SH-SY5Y (cell line): ENCODE results near the gene TMEM94.

Experiments
- GATA2 ChIP-seq: IDR thresholded peaks from 2 replicates; pipeline ENCODE4 v1.6.1; 2011; ENCODE audit warnings: mild to moderate bottlenecking, low read depth, low read length
- GATA3 ChIP-seq: IDR thresholded peaks from 2 replicates; pipeline ENCODE4 v1.6.1; 2011; ENCODE audit warnings: low read depth, mild to moderate bottlenecking, low read length, moderate library complexity

DNA sequence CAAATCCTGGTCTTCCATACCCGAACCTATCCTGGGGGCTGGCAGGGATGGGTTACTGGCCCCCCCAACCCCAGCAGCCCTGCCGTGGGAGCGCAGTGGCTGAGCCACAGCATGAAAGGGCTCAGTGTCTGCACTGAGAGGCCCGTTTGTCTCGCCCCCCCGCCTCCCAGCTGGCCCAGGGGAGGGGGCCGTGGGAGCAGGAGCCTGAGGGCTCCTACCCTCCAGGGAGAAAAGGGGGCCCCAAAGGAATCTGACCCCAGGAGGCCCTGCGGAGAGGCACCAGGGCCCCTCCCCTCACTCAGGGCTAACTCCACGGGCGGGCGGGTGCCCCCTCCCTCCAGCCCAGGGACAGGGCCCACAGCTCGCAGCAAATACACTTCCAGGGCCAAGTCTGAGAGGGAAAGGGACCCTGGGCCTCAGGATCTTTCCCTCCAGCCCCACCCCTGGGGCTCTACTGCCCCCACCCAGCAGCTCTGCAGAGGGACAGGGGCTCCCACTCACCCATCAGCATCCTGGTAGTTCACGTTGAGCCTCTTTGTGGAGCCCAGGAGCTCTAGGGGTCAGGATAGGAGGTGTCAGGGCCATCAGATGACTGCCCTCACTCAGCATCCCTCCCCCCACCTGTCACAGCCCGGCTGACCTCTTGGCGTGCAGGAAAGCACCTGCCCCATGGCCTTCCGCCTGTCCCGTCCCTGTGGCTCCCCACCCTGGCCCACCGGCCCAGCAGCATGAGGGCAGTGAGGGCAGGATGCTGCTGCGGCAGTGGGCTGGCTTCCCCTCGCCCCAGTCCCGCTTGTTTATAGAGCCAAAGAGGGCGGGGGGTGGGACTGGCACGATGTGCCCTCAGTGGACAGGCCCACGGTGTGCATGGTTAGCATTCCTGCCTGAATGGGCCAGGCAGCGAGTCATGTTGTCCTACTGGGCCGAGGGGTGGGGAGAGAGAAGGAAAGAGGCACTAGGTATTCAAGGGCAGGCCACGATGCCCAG, 51.6 kb downstream of the TMEM94 start:
- TF ChIP-seq GATA2: no peak
- no peak for TF ChIP-seq GATA3
